AG10803 (cell line): Measurements from ENCODE around the gene TMPRSS7.

ENCODE experiments used
- DNase-seq: peaks from one replicate; pipeline ENCODE4 v3.0.0; 2010; ENCODE audit warnings: low read depth
- H3K4me3 ChIP-seq: 2 replicates; pipeline ENCODE4 v1.5.1; 2011; ENCODE audit warnings: mild to moderate bottlenecking, low read length, control low read depth
- CTCF ChIP-seq: conservative IDR thresholded peaks from 2 replicates; pipeline ENCODE4 v1.5.1; 2011; ENCODE audit warnings: mild to moderate bottlenecking, low read length, control low read depth, inconsistent platforms

The TMPRSS7 gene

GRCh38 chr3:112042842-112043280, 8.3 kb downstream of the TMPRSS7 start:
- no peak for DNase-seq
- no peak overlapping the region for H3K4me3 ChIP-seq
- TF ChIP-seq CTCF: no peak

DNA sequence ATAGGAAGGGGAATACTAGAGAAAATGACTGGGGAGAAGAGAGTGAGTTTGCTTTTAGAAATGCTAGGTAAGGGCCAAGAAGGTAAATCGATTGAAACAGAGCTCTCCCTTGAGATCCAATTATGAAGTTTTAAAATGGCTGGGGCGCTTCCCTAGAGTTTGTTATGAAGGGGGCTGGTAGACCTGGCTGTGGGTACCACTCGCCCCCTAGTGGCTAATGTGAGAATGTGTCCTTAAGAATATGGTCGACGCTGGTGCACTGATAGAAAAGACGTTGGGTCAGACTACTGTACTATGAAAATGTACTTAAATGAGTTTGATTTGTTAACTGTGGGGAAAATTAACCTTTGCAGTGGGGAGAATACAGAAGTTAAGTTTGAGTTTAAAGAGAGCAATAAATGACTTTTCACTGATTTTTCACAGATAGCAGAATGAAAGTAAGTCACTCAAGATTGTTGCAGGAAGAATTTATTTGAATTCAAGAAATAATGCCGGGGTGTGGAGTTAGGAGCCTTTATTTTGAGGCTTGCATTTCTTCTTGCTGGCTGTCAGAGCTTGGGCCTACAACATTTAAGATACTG, 9.2 kb downstream of the TMPRSS7 start:
- TF ChIP-seq CTCF: peak; percentile 94
- H3K4me3 ChIP-seq: no peak overlapping the region
- DNase-seq: peak; percentile 76

- H3K4me3 ChIP-seq: no peak overlapping the region
- DNase-seq: no peak
- no peak for TF ChIP-seq CTCF
Measured at GRCh38 chr3:112046599-112046998, 12.1 kb downstream of the TMPRSS7 start.

GRCh38 chr3:112047264-112047663, 12.7 kb downstream of the TMPRSS7 start:
- H3K4me3 ChIP-seq: no peak overlapping the region
- TF ChIP-seq CTCF: no peak
- no peak for DNase-seq

DNA sequence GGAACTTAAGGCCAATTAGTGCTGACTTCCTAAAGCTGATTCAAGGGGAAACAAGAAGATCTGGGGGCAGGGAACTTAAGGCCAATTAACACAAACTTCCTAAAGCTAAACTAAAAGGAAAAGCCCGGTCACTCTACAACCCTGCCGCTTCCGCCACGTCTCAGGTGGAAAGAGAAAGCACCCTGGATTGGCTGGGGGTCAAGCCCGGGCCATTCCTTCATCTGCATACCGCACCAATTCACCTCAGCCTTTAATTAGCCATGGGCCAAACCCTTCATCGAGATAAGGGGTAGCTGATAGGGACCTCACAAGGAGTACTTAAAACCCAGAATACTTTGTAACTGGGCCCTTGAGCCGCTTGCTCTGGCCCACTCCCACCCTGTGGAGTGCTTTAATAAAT, 14.4 kb downstream of the TMPRSS7 start:
- no peak for TF ChIP-seq CTCF
- H3K4me3 ChIP-seq: no peak overlapping the region
- no peak for DNase-seq

- no peak overlapping the region for H3K4me3 ChIP-seq
- TF ChIP-seq CTCF: no peak
- no peak for DNase-seq
Measured at GRCh38 chr3:112053229-112053628, 18.7 kb downstream of the TMPRSS7 start.

GRCh38 chr3:112056451-112056929, 22.0 kb downstream of the TMPRSS7 start:
- H3K4me3 ChIP-seq: no peak overlapping the region
- TF ChIP-seq CTCF: no peak
- peak; percentile 53 for DNase-seq
